Measurements from ENCODE around the gene TTC7B.

GRCh38 chr14:90783344-90783743 lies 32.9 kb downstream of the TTC7B start:
- TF ChIP-seq CTCF (IDR thresholded peaks at IDR 0.05) (no peak), POLR2A (IDR thresholded peaks at IDR 0.05) (no peak), EP300 (IDR thresholded peaks at IDR 0.05; ENCODE audit: low read depth) (no peak)
